Measurements from ENCODE around the gene ANO1. TPM values are rescaled to one million over a fixed set of nuclear protein-coding genes. Genes with fewer than 3 reads are reported as not detected.
"Not testable (repeated sequence)": the region's sequence is repeated elsewhere in the genome, so short reads cannot be mapped to it uniquely, and the experiment has no call there.

ANO1 gene
- polyA plus RNA-seq, 1 donor (not counting 4 experiments of a cell fraction or from before 2014, with no cell fraction given), result 45.2 TPM

DNA sequence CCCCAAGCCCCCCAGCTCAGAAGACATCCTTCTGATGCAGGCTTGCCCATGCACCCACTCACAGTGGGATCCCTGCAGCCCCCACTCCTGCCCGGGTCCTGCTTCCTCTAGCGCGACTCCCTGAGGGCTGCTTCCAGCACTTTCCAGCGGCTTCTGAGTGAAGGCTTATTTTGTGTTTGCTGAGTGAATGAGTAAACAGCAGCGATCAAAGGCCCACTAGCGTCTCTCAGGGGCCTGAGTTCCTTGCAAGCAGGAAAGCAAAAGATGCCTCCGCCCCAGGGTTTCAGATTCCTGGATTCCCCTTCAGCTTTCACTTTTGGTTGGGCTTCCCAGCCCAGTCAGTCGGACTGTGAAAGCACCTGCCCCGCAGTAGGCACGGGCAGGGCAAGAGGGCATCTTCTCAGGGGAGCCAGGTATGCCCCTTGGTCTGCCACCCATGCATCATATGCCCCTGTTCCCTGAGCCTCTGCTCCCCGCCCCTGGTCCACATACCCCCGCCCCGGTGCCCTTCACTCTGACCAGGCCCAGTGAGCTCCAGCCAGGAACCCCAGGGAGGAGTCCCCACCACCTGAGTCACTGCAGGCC, 134.2 kb downstream of the ANO1 start:
- dilution Hi-C loops (cut with MboI; ENCODE audit: extremely low pct_ligation_motif_present, low sequenced_read_pairs), result no loop called here
- Histone ChIP-seq H3K79me2 (ENCODE audit: control insufficient read depth, insufficient read depth, low read length) (peaks cover 6% of the 10 kb centered on the region), H3K9me1 (ENCODE audit: control insufficient read depth, extremely low read depth, insufficient read depth, low read length) (no peaks in the 10 kb centered on the region), H3K36me3 (ENCODE audit: control insufficient read depth in 2 of 2, extremely low read depth in 1 of 2, insufficient read depth in 2 of 2, low read length in 2 of 2) (peaks cover 3 to 6% of the 10 kb centered on the region in 2 experiments), H4K20me1 (ENCODE audit: control insufficient read depth, extremely low read depth, insufficient read depth, low read length) (peaks cover 6% of the 10 kb centered on the region), H3K9me3 (ENCODE audit: control insufficient read depth, low read depth, low read length) (no peaks in the 10 kb centered on the region), H3K9ac (ENCODE audit: control insufficient read depth, extremely low read depth, insufficient read depth, low read length) (no peak overlapping the region), H3K27ac (ENCODE audit: control insufficient read depth, insufficient read depth, low read length) (no peak overlapping the region), H2AFZ (ENCODE audit: control insufficient read depth, low read length) (no peak overlapping the region), H3K4me2 (ENCODE audit: control insufficient read depth, extremely low read depth, insufficient read depth, low read depth, low read length) (no peak overlapping the region), H3K4me1 (ENCODE audit: control insufficient read depth, extremely low read depth, insufficient read depth, low read length) (no peaks in the 10 kb centered on the region), H3K4me3 (ENCODE audit: control insufficient read depth in 2 of 3, extremely low read depth in 1 of 3, insufficient read depth in 2 of 3, low read depth in 1 of 3, low read length in 3 of 3) (no peak overlapping the region), H3K27me3 (ENCODE audit: control insufficient read depth, extremely low read depth, insufficient read depth, low read length) (no peaks in the 10 kb centered on the region)
- TF ChIP-seq, protein P1, sequence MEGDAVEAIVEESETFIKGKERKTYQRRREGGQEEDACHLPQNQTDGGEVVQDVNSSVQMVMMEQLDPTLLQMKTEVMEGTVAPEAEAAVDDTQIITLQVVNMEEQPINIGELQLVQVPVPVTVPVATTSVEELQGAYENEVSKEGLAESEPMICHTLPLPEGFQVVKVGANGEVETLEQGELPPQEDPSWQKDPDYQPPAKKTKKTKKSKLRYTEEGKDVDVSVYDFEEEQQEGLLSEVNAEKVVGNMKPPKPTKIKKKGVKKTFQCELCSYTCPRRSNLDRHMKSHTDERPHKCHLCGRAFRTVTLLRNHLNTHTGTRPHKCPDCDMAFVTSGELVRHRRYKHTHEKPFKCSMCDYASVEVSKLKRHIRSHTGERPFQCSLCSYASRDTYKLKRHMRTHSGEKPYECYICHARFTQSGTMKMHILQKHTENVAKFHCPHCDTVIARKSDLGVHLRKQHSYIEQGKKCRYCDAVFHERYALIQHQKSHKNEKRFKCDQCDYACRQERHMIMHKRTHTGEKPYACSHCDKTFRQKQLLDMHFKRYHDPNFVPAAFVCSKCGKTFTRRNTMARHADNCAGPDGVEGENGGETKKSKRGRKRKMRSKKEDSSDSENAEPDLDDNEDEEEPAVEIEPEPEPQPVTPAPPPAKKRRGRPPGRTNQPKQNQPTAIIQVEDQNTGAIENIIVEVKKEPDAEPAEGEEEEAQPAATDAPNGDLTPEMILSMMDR (optimal IDR thresholded peaks at IDR 0.05 in 1 of 3, IDR thresholded peaks at IDR 0.05 in 1 of 3, conservative IDR thresholded peaks at IDR 0.05 in 1 of 3; ENCODE audit: extremely low read depth in 1 of 3, insufficient read depth in 2 of 3, low read length in 3 of 3), result no peak
- TF ChIP-seq EZH2 (IDR thresholded peaks at IDR 0.05; ENCODE audit: low read length), result no peak
- no peak for FAIRE-seq
- no peak for DNase-seq (ENCODE audit: low read depth, low spot score)

DNA sequence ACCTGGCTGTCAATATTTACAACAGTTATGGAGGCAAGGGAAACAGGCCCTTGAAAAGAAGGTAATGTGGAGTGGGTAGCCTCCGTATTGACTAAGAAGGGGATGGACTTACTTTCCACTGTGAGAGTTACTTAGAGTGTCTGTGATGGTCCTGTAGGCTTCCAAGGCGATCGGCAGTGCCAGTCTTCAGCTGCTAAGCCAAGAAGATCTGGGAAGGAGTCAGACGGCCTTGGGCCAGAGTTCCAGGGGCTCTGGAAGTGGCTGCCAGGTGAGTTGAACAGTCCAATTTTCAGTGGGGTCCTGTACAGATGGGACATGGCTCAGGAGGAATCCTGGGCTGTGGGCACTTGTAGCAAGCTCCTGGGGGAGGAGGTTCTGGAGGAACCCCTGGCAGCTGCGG, 139.3 kb downstream of the ANO1 start:
- H3K4me2 ChIP-seq (ENCODE audit: control insufficient read depth, extremely low read depth, insufficient read depth, low read depth, low read length); H4K20me1 ChIP-seq (ENCODE audit: control insufficient read depth, extremely low read depth, insufficient read depth, low read length); H3K79me2 ChIP-seq (ENCODE audit: control insufficient read depth, insufficient read depth, low read length); H3K36me3 ChIP-seq (ENCODE audit: control insufficient read depth in 2 of 2, extremely low read depth in 1 of 2, insufficient read depth in 2 of 2, low read length in 2 of 2); H3K9me1 ChIP-seq (ENCODE audit: control insufficient read depth, extremely low read depth, insufficient read depth, low read length); H3K27me3 ChIP-seq (ENCODE audit: control insufficient read depth, extremely low read depth, insufficient read depth, low read length); H3K4me1 ChIP-seq (ENCODE audit: control insufficient read depth, extremely low read depth, insufficient read depth, low read length); H3K9me3 ChIP-seq (ENCODE audit: control insufficient read depth, low read depth, low read length); H3K4me3 ChIP-seq (ENCODE audit: control insufficient read depth in 2 of 3, extremely low read depth in 1 of 3, insufficient read depth in 2 of 3, low read depth in 1 of 3, low read length in 3 of 3); DNase-seq (ENCODE audit: low read depth, low spot score); H3K27ac ChIP-seq (ENCODE audit: control insufficient read depth, insufficient read depth, low read length); FAIRE-seq; dilution Hi-C loops (cut with MboI; ENCODE audit: extremely low pct_ligation_motif_present, low sequenced_read_pairs); H3K9ac ChIP-seq (ENCODE audit: control insufficient read depth, extremely low read depth, insufficient read depth, low read length); H2AFZ ChIP-seq (ENCODE audit: control insufficient read depth, low read length): not testable (repeated sequence)

DNA sequence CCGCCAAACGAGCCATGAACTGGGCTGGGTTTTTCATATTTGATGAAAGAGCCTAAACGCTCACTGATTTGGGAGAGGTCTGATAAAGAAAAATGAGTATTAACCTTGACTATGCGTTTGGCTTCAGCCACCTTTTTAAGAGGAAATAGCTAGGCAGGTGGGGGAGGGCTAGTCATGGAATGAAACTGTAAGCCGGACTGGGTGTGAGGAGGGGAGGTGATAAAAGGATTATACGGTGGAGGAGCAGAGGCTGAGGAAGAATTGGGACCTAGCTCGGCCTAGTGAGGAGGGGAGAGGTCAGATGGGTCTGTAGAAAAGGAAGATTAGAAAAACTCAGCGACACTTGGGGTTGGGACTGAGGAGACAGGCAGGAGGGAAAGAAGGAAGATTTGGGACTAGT, 140.0 kb downstream of the ANO1 start:
- dilution Hi-C loops (cut with MboI; ENCODE audit: extremely low pct_ligation_motif_present, low sequenced_read_pairs); H4K20me1 ChIP-seq (ENCODE audit: control insufficient read depth, extremely low read depth, insufficient read depth, low read length); H3K79me2 ChIP-seq (ENCODE audit: control insufficient read depth, insufficient read depth, low read length): not testable (repeated sequence)

More for the DNA sequence above, 140.0 kb downstream of the ANO1 start:
- not testable (repeated sequence) for H3K36me3 ChIP-seq (ENCODE audit: control insufficient read depth in 2 of 2, extremely low read depth in 1 of 2, insufficient read depth in 2 of 2, low read length in 2 of 2); H3K9ac ChIP-seq (ENCODE audit: control insufficient read depth, extremely low read depth, insufficient read depth, low read length); DNase-seq (ENCODE audit: low read depth, low spot score); H2AFZ ChIP-seq (ENCODE audit: control insufficient read depth, low read length); H3K4me3 ChIP-seq (ENCODE audit: control insufficient read depth in 2 of 3, extremely low read depth in 1 of 3, insufficient read depth in 2 of 3, low read depth in 1 of 3, low read length in 3 of 3); FAIRE-seq; H3K9me3 ChIP-seq (ENCODE audit: control insufficient read depth, low read depth, low read length); H3K4me2 ChIP-seq (ENCODE audit: control insufficient read depth, extremely low read depth, insufficient read depth, low read depth, low read length); H3K27ac ChIP-seq (ENCODE audit: control insufficient read depth, insufficient read depth, low read length); H3K27me3 ChIP-seq (ENCODE audit: control insufficient read depth, extremely low read depth, insufficient read depth, low read length); H3K9me1 ChIP-seq (ENCODE audit: control insufficient read depth, extremely low read depth, insufficient read depth, low read length); H3K4me1 ChIP-seq (ENCODE audit: control insufficient read depth, extremely low read depth, insufficient read depth, low read length)

Measured in keratinocyte (primary cell).